ENCODE results near the gene CD58. TPM values are rescaled to one million over a fixed set of nuclear protein-coding genes. Genes with fewer than 3 reads are reported as not detected.

CD58 gene
- total and polyA plus RNA-seq, 9 of the 15 experiments (the other 6 are each of a cell fraction or from before 2014, with no cell fraction given): 18.1 to 113 (median 37.4) TPM

DNA sequence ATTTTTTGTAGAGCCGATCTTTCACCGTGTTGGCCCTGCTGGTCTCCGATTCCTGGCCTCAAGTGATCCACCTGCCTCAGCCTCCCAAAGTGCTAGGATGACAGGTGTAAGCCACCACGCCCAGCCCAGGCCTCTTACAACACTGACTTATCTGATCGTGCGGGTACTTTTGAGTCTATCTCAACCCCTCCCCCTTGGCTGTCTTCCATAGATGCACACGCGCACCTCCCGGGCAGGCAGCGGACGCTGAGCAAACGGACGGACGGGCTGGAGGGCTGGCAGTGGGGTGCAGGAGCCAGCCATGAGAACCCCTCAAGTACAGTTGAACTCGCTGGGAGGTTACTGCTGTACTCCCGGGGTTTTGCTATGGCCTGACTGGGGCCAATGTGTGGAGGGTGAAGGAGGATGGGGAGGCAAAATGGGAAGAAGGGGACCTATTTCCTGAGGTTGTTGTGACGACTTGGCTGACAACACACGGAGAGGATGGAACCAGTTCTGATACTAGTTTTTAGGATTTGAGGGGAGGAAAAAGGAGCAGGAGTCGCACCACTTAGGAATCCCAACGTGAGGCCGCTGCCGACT, 959 bp downstream of the CD58 start (continued):
- TF ChIP-seq, protein P1, sequence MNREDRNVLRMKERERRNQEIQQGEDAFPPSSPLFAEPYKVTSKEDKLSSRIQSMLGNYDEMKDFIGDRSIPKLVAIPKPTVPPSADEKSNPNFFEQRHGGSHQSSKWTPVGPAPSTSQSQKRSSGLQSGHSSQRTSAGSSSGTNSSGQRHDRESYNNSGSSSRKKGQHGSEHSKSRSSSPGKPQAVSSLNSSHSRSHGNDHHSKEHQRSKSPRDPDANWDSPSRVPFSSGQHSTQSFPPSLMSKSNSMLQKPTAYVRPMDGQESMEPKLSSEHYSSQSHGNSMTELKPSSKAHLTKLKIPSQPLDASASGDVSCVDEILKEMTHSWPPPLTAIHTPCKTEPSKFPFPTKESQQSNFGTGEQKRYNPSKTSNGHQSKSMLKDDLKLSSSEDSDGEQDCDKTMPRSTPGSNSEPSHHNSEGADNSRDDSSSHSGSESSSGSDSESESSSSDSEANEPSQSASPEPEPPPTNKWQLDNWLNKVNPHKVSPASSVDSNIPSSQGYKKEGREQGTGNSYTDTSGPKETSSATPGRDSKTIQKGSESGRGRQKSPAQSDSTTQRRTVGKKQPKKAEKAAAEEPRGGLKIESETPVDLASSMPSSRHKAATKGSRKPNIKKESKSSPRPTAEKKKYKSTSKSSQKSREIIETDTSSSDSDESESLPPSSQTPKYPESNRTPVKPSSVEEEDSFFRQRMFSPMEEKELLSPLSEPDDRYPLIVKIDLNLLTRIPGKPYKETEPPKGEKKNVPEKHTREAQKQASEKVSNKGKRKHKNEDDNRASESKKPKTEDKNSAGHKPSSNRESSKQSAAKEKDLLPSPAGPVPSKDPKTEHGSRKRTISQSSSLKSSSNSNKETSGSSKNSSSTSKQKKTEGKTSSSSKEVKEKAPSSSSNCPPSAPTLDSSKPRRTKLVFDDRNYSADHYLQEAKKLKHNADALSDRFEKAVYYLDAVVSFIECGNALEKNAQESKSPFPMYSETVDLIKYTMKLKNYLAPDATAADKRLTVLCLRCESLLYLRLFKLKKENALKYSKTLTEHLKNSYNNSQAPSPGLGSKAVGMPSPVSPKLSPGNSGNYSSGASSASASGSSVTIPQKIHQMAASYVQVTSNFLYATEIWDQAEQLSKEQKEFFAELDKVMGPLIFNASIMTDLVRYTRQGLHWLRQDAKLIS (CRISPR knock-in tag; IDR thresholded peaks at IDR 0.05): no peak
- TF ChIP-seq ZNF133 (CRISPR knock-in tag; IDR thresholded peaks at IDR 0.05) (no peak), PRMT5 (CRISPR knock-in tag; IDR thresholded peaks at IDR 0.05) (no peak), SMAD4 (CRISPR knock-in tag; conservative IDR thresholded peaks at IDR 0.05) (no peak), XRCC3 (IDR thresholded peaks at IDR 0.05) (no peak), NFXL1 (CRISPR knock-in tag; IDR thresholded peaks at IDR 0.05) (no peak), HDGF (IDR thresholded peaks at IDR 0.05) (peak; percentile 92), CCAR2 (IDR thresholded peaks at IDR 0.05; ENCODE audit: low read depth, low read length) (no peak), ZNF282 (CRISPR knock-in tag; IDR thresholded peaks at IDR 0.05) (no peak), ZEB2 (IDR thresholded peaks at IDR 0.05) (peak; percentile 90), ZNF354B (CRISPR knock-in tag; IDR thresholded peaks at IDR 0.05) (no peak), TAF15 (IDR thresholded peaks at IDR 0.05; ENCODE audit: low read depth, low read length) (no peak), YBX1 (IDR thresholded peaks at IDR 0.05) (no peak), MTA3 (IDR thresholded peaks at IDR 0.05; ENCODE audit: borderline replicate concordance) (no peak), ZNF12 (CRISPR knock-in tag; IDR thresholded peaks at IDR 0.05) (no peak)
- TF ChIP-seq, protein P2, sequence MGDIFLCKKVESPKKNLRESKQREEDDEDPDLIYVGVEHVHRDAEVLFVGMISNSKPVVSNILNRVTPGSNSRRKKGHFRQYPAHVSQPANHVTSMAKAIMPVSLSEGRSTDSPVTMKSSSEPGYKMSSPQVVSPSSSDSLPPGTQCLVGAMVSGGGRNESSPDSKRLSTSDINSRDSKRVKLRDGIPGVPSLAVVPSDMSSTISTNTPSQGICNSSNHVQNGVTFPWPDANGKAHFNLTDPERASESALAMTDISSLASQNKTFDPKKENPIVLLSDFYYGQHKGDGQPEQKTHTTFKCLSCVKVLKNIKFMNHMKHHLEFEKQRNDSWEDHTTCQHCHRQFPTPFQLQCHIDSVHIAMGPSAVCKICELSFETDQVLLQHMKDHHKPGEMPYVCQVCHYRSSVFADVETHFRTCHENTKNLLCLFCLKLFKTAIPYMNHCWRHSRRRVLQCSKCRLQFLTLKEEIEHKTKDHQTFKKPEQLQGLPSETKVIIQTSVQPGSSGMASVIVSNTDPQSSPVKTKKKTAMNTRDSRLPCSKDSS (IDR thresholded peaks at IDR 0.05; ENCODE audit: low read depth, partially characterized antibody): no peak
- TF ChIP-seq, protein P3, sequence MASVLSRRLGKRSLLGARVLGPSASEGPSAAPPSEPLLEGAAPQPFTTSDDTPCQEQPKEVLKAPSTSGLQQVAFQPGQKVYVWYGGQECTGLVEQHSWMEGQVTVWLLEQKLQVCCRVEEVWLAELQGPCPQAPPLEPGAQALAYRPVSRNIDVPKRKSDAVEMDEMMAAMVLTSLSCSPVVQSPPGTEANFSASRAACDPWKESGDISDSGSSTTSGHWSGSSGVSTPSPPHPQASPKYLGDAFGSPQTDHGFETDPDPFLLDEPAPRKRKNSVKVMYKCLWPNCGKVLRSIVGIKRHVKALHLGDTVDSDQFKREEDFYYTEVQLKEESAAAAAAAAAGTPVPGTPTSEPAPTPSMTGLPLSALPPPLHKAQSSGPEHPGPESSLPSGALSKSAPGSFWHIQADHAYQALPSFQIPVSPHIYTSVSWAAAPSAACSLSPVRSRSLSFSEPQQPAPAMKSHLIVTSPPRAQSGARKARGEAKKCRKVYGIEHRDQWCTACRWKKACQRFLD (CRISPR knock-in tag; IDR thresholded peaks at IDR 0.05): no peak
